SK-N-SH (cell line): ENCODE measurements around the gene AHSG. TPM values are rescaled to one million over a fixed set of nuclear protein-coding genes. Genes with fewer than 3 reads are reported as not detected.

ENCODE experiments used
- CTCF ChIA-PET: fragments of 300-600, 350-600 bp; formaldehyde crosslinking; extraction: SDS; loops from one replicate; lab custom pipeline; 2021; lab: Yijun Ruan, JAX
- POLR2A ChIA-PET: fragments of 350-600 bp; sonication (Branson Sonifier 250); formaldehyde crosslinking; extraction: SDS; loops from one replicate; lab custom pipeline; 2020; ENCODE audit warnings: antibody characterized with exemption, inconsistent platforms; lab: Yijun Ruan, JAX
- DNase-seq: peaks from one replicate; pipeline ENCODE4 v3.0.0; 2012
- H2AFZ ChIP-seq: fragments of 200-600 bp; sonication (generic); 2 replicates; pipeline ENCODE4 v1.8.1; 2016; ENCODE audit warnings: antibody characterized with exemption, mild to moderate bottlenecking, low read depth
- H3F3A ChIP-seq: fragments of 200-600 bp; sonication (generic); replicated peaks from 2 replicates; pipeline ENCODE3; 2016; ENCODE audit warnings: antibody characterized with exemption, mild to moderate bottlenecking; ENCODE audit not compliant: insufficient read depth
- H3K27ac ChIP-seq, 2 experiments: fragments of 200-500 bp in 1 of 2; fragments of 200-600 bp in 1 of 2; sonication (Bioruptor generic) in 1 of 2; sonication (generic), shearing (Covaris generic) in 1 of 2; 2 replicates each; pipeline versions ENCODE4 v1.5.1 to v1.6.1; 2014 to 2016; ENCODE audit warnings: low read depth in 2 of 2, inconsistent platforms in 1 of 2, low read length in 1 of 2, mild to moderate bottlenecking in 1 of 2, mixed read lengths in 1 of 2
- H3K27me3 ChIP-seq: fragments of 200-600 bp; sonication (generic), shearing (Covaris generic); 2 replicates; pipeline ENCODE4 v1.6.1; 2016; ENCODE audit warnings: mixed run types; ENCODE audit not compliant: insufficient read depth
- H3K36me3 ChIP-seq, 2 experiments: fragments of 200-500 bp in 1 of 2; fragments of 200-600 bp in 1 of 2; sonication (Bioruptor generic) in 1 of 2; sonication (generic) in 1 of 2; replicated peaks in 1 of 2; 2 replicates each; pipeline versions ENCODE3 to v1.5.1; 2014 to 2016; ENCODE audit warnings: low read length in 1 of 2, mild to moderate bottlenecking in 1 of 2; ENCODE audit not compliant: insufficient read depth in 2 of 2, control insufficient read depth in 1 of 2
- H3K4me1 ChIP-seq, 2 experiments: fragments of 200-500 bp in 1 of 2; fragments of 200-600 bp in 1 of 2; sonication (Bioruptor generic) in 1 of 2; sonication (generic), shearing (Covaris generic) in 1 of 2; 2 replicates each; pipeline versions ENCODE4 v1.5.1 to v1.6.1; 2014 to 2016; ENCODE audit warnings: low read depth in 1 of 2, low read length in 1 of 2, mixed run types in 1 of 2; ENCODE audit not compliant: insufficient read depth in 2 of 2, control insufficient read depth in 1 of 2
- H3K4me2 ChIP-seq: fragments of 200-600 bp; sonication (generic), shearing (Covaris generic); 2 replicates; pipeline ENCODE4 v1.6.1; 2017; ENCODE audit warnings: mixed run types
- H3K4me3 ChIP-seq, 2 experiments: fragments of 200-500 bp in 1 of 2; fragments of 200-600 bp in 1 of 2; sonication (Bioruptor generic) in 1 of 2; sonication (generic), shearing (Covaris generic) in 1 of 2; 2 replicates each; pipeline versions ENCODE4 v1.5.1 to v1.8.1; 2014 to 2016; ENCODE audit warnings: low read depth in 2 of 2, inconsistent platforms in 1 of 2, low read length in 1 of 2, mild to moderate bottlenecking in 1 of 2, mixed read lengths in 1 of 2, moderate library complexity in 1 of 2
- H3K79me2 ChIP-seq: fragments of 200-600 bp; sonication (generic); 2 replicates; pipeline ENCODE4 v1.8.1; 2017; ENCODE audit warnings: mild to moderate bottlenecking; ENCODE audit not compliant: insufficient read depth
- H3K9ac ChIP-seq: fragments of 200-600 bp; sonication (generic); 2 replicates; pipeline ENCODE4 v1.6.1; 2017; ENCODE audit warnings: mixed run types
- H3K9me2 ChIP-seq: fragments of 200-600 bp; sonication (generic); 2 replicates; pipeline ENCODE4 v1.6.1; 2017; ENCODE audit warnings: mixed run types
- H3K9me3 ChIP-seq: fragments of 200-600 bp; sonication (generic); 2 replicates; pipeline ENCODE4 v1.6.1; 2017; ENCODE audit warnings: mixed run types, mild to moderate bottlenecking, moderate library complexity
- H4K20me1 ChIP-seq: fragments of 200-600 bp; sonication (generic); 2 replicates; pipeline ENCODE4 v1.6.1; 2017; ENCODE audit warnings: mild to moderate bottlenecking, mixed run types; ENCODE audit not compliant: insufficient read depth
- CHD2 ChIP-seq: fragments of 150-350 bp; IDR thresholded peaks from 2 replicates; pipeline ENCODE4 v1.6.1; 2018; ENCODE audit warnings: low read length; ENCODE audit not compliant: partially characterized antibody
- ELF1 ChIP-seq: IDR thresholded peaks from 2 replicates; pipeline ENCODE4 v1.4.0; 2012
- FOSL2 ChIP-seq: IDR thresholded peaks from 2 replicates; pipeline ENCODE4 v1.4.0; 2012; ENCODE audit warnings: low read depth, mild to moderate bottlenecking, moderate library complexity, borderline replicate concordance
- FOXJ3 ChIP-seq: sonication (generic); formaldehyde crosslinking; IDR thresholded peaks from 2 replicates; pipeline ENCODE4 v1.5.1; 2020; ENCODE audit warnings: mild to moderate bottlenecking, missing genetic modification reagents
- FOXM1 ChIP-seq: IDR thresholded peaks from 2 replicates; pipeline ENCODE4 v1.4.0; 2012; ENCODE audit warnings: low read depth, mild to moderate bottlenecking
- GATA2 ChIP-seq: sonication (generic); formaldehyde crosslinking; IDR thresholded peaks from 2 replicates; pipeline ENCODE4 v1.5.0; 2020; ENCODE audit warnings: mild to moderate bottlenecking, missing genetic modification reagents
- MAX ChIP-seq: IDR thresholded peaks from 2 replicates; pipeline ENCODE4 v1.4.0; 2012; ENCODE audit warnings: low read depth
- MXI1 ChIP-seq: IDR thresholded peaks from 2 replicates; pipeline ENCODE4 v1.6.1; 2012; ENCODE audit warnings: mild to moderate bottlenecking, low read depth, low read length, improper control_type of control experiment
- NRF1 ChIP-seq: IDR thresholded peaks from 2 replicates; pipeline ENCODE4 v1.6.1; 2012; ENCODE audit warnings: low read depth, mild to moderate bottlenecking, low read length
- RAD21 ChIP-seq: IDR thresholded peaks from 2 replicates; pipeline ENCODE4 v1.6.1; 2012; ENCODE audit warnings: mild to moderate bottlenecking, low read length
- REST ChIP-seq: IDR thresholded peaks from 2 replicates; pipeline ENCODE4 v1.6.1; 2012; ENCODE audit warnings: mild to moderate bottlenecking, low read depth, low read length, moderate library complexity
- RFX5 ChIP-seq: IDR thresholded peaks from 2 replicates; pipeline ENCODE4 v1.6.1; 2012; ENCODE audit warnings: mild to moderate bottlenecking, improper control_type of control experiment, low read length
- RXRA ChIP-seq: IDR thresholded peaks from 2 replicates; pipeline ENCODE4 v1.4.0; 2012; ENCODE audit warnings: low read depth, mild to moderate bottlenecking, borderline replicate concordance
- SIN3A ChIP-seq: IDR thresholded peaks from 2 replicates; pipeline ENCODE4 v1.6.1; 2012; ENCODE audit warnings: low read depth, mild to moderate bottlenecking, low read length, moderate library complexity, borderline replicate concordance
- SMC3 ChIP-seq: IDR thresholded peaks from 2 replicates; pipeline ENCODE4 v1.6.1; 2012; ENCODE audit warnings: low read depth, low read length, improper control_type of control experiment
- TAF1 ChIP-seq: IDR thresholded peaks from 2 replicates; pipeline ENCODE4 v1.6.1; 2012; ENCODE audit warnings: low read depth, mild to moderate bottlenecking, low read length, moderate library complexity, borderline replicate concordance
- TCF12 ChIP-seq: IDR thresholded peaks from 2 replicates; pipeline ENCODE4 v1.4.0; 2012
- USF1 ChIP-seq: IDR thresholded peaks from 2 replicates; pipeline ENCODE4 v1.4.0; 2012; ENCODE audit warnings: low read depth, borderline replicate concordance
- polyA plus RNA-seq, 3 experiments: library from polyadenylated mRNA; depleted of rRNA; stranded (reverse); fragments of >200 nt; gene quantifications; 2 replicates each; pipeline ENCODE4 v1.2.3, GENCODE V29; 2012
- small RNA-seq, 7 experiments: library from RNA; depleted of rRNA; stranded (forward); fragments of <200 nt; gene quantifications; one replicate each; pipeline ENCODE3, GENCODE V24; 2012
- TF ChIP-seq, protein P1 (sequence below): fragments of 150-350 bp; IDR thresholded peaks from 2 replicates; pipeline ENCODE4 v1.6.1; 2017; ENCODE audit warnings: antibody characterized with exemption, low read length, low read depth, borderline replicate concordance

Gene AHSG
- polyA plus RNA-seq, 1 of the 3 experiments (the other 2 are of a cell fraction) = not detected

DNA sequence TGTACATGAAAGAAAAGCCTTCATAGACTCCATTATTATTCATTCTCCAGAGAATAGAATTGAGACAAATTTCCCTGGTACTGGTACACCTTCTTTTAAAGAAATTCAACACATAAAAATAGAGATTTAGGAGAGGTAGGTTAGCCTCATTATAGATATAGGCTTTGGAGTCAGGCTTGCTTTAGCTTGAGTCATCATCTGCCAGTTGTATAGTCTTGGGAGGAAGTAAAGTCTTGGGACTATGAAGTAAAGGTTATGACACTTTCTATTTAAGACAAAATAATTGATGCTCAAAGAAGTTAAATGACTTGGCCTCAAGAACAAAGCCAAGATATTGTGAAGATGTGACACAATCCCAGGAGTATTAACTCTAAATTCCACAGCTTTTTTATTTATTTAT lies 57.3 kb downstream of the AHSG start:
- Histone ChIP-seq H3K9me2 (no peaks in the 10 kb centered on the region), H3K4me2 (no peak overlapping the region), H3K36me3 (no peaks in the 10 kb centered on the region)
- no peak for DNase-seq
- CTCF ChIA-PET = no interaction called here
- no peak for TF ChIP-seq FOXM1
- TF ChIP-seq RFX5 = no peak
- no peak for TF ChIP-seq TCF12
- TF ChIP-seq USF1 = no peak
- no peak for TF ChIP-seq CHD2
- no peak for TF ChIP-seq MAX
- no peak for TF ChIP-seq RXRA
- TF ChIP-seq FOXJ3 = no peak
- no peak for TF ChIP-seq GATA2 (CRISPR knock-in tag)
- no peak for TF ChIP-seq NRF1
- no peak for TF ChIP-seq ELF1
- TF ChIP-seq SIN3A = no peak
- TF ChIP-seq, protein P1, sequence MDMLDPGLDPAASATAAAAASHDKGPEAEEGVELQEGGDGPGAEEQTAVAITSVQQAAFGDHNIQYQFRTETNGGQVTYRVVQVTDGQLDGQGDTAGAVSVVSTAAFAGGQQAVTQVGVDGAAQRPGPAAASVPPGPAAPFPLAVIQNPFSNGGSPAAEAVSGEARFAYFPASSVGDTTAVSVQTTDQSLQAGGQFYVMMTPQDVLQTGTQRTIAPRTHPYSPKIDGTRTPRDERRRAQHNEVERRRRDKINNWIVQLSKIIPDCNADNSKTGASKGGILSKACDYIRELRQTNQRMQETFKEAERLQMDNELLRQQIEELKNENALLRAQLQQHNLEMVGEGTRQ = no peak
- no peak for TF ChIP-seq FOSL2
- TF ChIP-seq REST = no peak
- no peak for TF ChIP-seq SMC3
- TF ChIP-seq RAD21 = no peak
- TF ChIP-seq TAF1 = no peak
- no peak for TF ChIP-seq MXI1
- TF ChIP-seq, all 33 proteins: peak for 0
- Histone ChIP-seq H3K79me2 (no peaks in the 10 kb centered on the region), H4K20me1 (no peaks in the 10 kb centered on the region), H3K27ac (no peak overlapping the region), H3K4me1 (no peaks in the 10 kb centered on the region), H3K4me3 (no peak overlapping the region), H2AFZ (no peak overlapping the region), H3K27me3 (peaks cover 20% of the 10 kb centered on the region; the same call in 1 of the 2 replicates), H3K9ac (no peak overlapping the region), H3K9me3 (no peaks in the 10 kb centered on the region), H3F3A (no peaks in the 10 kb centered on the region)
- POLR2A ChIA-PET = no interaction called here

Small RNA genes within 50 kb of the gene (small RNA-seq; reads per million reads assigned to genes)
- gene RF00017 = 0 reads per million in 7 experiments

Other genes with a start within 250 kb of the AHSG start
- 2.1 and 2.3 TPM in 2 replicates for gene CRYGS, start 68.7 kb upstream of the AHSG start, polyA plus RNA-seq (2012; rRNA removed)
- gene TBCCD1, start 45.7 kb upstream of the AHSG start, polyA plus RNA-seq (2012; rRNA removed) = 6.5 and 9.1 TPM in 2 replicates
- gene DNAJB11, start 42.3 kb upstream of the AHSG start, polyA plus RNA-seq (2012; rRNA removed) = 33.3 and 36.0 TPM in 2 replicates
- 0.05 TPM in 2 replicates for gene FETUB, start 27.3 kb downstream of the AHSG start, polyA plus RNA-seq (2012; rRNA removed)
- gene HRG, start 53.0 kb downstream of the AHSG start, polyA plus RNA-seq (2012; rRNA removed) = not detected in 2 replicates
- gene KNG1, start 104.3 kb downstream of the AHSG start, polyA plus RNA-seq (2012; rRNA removed) = not detected in 2 replicates
- 270 and 410 TPM in 2 replicates for gene EIF4A2, start 170.5 kb downstream of the AHSG start, polyA plus RNA-seq (2012; rRNA removed)
- 10.7 and 13.1 TPM in 2 replicates for gene RFC4, start 193.4 kb downstream of the AHSG start, polyA plus RNA-seq (2012; rRNA removed)
- gene ADIPOQ, start 229.7 kb downstream of the AHSG start, polyA plus RNA-seq (2012; rRNA removed) = not detected in 2 replicates